GM03348 (cell line): ENCODE results near the gene DLGAP1.

Experiments
- DNase-seq: peaks from one replicate; pipeline ENCODE4 v3.0.0; 2012; ENCODE audit warnings: low spot score

The DLGAP1 gene

DNA sequence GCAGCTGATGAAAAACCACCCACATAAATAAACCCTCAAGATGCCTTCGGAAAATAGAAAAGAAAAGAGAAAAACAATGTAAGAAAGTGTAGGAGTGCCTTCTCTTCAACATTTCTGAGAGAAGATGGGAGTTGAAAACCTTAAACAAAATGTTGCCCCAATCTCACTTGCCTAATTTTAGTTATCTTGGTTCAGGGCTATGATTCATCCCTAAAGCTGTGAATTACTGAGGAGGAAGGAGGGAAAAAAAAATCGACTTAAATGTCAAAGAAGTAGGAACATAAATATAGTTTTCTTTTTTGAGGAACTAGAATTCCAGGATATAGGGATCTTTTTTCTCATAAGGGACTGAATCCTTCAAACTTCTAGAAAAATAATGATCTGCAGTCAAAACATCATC, 644.8 kb downstream of the DLGAP1 start:
- no peak for DNase-seq

DNA sequence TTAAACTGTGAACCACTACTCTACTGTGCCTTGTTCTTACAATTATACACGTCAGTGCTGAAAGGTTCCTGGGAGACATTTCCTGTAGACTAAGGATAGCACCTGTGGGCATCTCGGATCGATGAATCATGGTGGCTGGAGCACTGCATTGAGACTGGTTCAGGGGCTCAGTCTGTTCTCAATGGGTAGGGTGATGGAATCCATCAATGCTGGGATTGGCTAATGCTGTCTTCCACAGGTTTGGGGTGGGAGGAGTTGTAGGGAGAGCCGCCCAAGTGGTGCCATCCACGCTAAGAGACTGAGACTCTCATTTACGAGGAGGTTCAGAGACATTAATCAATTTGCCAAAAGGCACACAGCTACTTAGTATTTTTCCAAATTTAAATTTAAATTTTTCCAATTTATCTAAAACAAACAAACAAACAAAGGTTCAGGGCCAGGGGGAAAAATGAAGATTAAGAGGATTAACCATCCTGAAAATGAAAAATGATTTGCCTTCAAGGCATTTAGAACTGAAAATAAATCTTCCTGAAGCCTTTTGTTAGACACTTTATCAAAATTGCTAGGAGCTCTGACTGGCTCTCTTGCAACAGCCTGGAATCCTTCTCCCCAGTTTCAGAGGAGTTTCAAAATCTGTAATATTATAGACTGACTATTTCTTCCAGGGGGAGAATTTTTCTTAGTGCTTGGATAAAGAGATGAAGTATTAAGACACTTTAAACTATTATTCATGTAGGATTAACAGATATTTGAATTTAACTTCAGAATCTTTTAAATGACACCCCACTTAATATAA, 645.9 kb downstream of the DLGAP1 start:
- DNase-seq: no peak

DNA sequence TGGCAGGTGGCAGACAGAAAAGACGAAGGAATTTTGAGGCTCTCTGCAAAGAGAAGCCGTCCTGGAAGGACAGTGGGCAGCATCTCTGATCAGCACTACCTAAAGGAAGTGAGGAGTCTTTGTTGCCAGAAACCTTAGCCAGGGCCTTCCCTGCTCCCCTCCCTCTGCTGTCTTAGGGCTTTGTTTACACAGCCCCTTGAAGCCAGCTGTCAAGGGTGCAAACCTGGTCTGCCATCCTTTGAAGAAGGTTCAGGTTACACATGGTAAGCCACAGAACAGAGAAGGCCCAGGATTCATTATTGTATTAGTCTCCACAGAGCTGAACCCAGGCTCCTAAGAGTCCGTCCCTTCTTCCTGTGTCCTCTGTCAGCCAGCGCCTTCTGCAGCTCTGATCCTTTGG, 648.5 kb downstream of the DLGAP1 start:
- DNase-seq: no peak

DNA sequence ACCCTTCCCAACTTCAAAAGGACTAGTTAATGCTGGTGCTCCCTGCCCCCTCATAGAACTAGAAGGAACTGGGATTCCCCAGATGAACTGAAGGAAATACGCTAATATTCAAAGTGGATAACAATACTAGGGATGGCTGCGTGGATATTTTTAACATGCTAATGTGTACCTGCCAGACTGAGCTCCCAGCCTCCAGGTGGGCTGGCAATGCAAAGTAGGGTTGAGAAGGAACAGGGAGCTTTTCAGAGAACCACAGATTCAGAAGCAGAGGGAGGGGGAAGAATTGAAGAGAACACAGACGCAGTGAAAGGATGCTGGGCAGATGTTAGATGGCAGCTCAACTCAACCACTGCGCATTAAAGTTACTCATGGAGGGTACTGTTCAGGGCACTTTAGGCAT, 650.8 kb downstream of the DLGAP1 start:
- DNase-seq: no peak

DNA sequence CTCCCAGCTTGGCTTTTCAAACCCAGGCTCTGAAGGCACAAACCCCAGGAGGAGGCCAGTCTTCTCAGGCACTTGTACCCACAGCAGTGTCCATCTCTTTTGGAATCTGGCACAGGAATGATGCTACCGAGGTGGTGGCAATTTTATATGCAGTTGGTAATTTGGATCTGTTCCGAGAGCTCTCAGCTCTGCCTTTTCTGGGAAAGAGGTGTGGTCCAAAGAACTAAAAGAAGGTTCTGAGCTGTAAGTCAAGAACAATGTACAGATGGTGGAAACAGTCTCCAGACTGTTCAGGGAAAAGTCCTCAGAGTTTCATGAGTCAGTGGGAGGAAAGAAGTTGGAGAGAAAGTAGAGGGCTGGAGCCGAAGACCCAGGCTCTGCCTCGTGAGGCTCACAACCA, 651.8 kb downstream of the DLGAP1 start:
- no peak for DNase-seq

DNA sequence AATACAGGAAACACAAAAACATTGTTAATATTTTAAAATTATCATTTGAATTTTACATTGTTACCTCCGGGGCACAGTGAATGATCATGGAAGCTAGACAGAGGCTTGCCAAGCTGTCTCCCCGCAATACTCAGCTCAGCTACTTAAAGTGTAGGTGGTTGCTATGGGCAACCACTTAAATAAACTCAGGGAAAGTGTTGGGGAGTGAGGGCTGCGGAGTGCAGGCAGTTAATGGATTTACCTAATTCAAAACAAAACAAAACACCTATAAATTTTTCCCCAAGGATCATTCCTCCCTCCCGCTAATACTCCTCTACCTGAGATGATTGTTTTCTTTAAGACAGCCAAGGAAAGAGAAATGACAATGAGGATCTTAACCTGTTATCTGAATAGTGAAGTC, 655.6 kb downstream of the DLGAP1 start:
- no peak for DNase-seq

DNA sequence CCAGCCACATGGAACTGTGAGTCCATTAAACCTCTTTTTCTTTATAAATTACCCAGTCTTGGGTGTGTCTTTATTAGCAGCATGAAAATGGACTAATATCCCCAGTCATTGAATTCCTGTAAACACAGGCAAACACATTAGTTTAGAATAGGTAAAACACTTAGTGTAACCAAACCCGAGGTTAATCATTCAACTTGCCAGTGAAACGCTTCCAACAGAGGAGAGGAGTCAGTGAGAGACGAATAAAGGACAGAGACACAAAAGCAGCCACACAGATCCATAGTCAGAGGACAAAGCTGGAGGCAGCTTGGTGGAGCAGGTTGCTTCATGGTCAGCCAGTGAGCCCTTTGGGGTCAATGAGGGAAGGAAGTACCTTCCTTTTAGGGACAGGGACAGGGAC, 657.1 kb downstream of the DLGAP1 start:
- DNase-seq: no peak

DNA sequence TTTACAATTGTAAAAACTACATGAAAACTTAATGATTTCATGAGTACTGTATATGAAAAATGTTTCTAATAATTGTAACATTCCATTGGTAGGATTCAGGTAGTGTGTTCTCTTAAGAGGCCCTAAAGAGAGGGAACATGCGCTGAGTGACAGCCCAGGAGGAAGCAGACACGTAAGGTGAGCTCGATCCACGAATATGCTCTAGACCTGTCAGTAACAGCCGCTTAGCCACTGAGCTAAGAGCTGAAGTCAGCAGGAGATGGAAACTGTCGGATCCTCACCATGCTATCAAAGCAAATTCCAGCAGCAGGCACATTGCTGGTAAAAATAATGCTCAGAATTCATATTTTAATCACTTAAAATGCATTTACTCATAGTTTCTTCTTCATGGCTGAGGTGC, 658.7 kb downstream of the DLGAP1 start:
- DNase-seq: no peak

DNA sequence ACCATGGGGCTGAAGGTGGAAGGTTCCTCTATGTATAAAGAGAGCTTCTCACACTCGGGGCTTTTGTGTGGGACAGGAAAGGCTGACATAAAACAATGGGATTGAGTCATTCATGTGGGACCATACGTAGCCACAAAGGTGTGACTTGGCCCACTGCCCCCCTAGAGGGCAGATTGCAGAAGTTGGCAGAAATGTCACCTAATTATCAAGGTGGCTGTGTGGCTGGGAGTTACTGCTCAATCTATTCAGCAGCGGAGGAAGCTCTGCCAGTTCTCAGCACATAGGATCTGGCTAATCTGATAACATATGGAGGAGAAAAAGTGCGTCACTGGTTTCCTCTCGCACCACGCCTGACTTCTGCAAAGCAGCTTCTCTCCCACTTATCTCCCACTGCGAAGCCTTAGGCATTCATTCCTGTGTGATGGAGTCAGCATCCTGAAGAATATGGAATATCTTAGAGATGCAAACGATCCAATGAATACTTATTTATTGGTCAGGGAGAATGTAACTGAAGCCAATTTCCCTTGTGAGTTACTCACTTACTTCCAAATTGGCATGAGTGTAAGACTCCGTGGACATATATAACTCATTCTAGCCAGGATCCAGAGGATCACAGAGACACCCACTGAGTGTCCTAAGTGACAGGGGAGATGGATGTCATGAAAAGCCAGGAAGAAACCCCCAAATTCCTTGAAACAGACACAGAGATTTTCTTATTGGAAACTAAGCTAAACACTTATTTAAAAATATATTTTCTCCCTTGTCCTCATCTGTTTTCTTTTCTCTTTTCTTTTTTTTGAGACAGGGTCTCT, 660.4 kb downstream of the DLGAP1 start:
- peak; percentile 13 for DNase-seq

DNA sequence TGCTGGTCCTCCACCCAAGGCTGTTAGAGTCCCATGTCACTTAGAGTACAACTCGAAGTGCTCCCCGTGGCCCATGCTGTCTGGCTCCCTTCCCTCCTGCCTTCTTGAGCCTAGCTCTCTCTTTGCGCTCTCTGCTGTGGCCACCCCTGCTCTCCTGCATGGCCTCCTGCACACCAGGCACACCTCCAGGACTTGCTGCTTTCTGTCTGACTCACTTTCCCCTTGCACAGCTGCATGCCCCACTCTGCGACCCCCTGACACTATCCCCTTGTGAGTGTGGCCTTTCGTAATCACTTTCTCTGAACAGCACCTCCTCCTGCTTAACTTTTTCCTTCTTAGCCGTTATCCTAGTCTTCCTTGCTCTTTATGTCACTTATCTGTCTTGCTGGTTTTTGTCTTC, 661.6 kb downstream of the DLGAP1 start:
- DNase-seq: no peak

DNA sequence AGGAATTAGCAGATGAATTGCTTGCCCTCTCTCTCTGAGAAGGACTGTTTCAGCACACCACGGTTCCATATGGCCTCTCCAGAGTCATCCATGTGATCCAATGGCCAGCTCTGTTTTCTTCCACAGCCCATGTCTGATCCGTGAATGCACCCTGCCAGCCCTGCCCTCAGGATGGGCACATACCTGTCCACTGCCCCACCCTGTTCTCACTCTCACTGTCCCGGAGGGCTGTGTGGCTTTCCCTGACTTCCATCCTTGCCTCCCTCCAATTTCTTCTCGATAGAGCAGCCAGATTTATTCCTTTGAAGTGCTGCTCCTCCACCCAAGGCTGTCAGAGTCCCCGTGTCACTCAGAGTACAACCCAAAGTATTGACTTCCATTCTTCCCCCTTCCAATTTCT, 662.0 kb downstream of the DLGAP1 start:
- no peak for DNase-seq

DNA sequence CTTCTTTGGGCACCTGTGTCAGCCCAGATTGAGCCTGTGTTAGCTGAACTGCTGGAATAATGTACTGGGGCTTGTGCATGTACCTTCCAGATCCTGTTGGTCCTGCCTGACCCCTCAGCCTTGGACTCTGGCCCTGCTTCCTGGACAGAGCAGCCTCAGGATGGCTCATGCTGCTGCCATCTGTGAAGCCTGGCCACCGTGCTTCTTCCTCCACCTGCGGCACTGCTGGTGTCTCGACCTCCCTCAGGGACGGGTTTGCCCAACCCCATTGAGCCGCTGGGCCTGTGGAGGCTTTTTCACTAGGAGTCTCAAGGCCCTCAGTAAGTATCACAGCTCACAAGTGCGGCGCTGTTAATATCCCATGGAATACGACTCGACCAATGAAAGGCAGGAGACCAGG, 662.4 kb downstream of the DLGAP1 start:
- no peak for DNase-seq

DNA sequence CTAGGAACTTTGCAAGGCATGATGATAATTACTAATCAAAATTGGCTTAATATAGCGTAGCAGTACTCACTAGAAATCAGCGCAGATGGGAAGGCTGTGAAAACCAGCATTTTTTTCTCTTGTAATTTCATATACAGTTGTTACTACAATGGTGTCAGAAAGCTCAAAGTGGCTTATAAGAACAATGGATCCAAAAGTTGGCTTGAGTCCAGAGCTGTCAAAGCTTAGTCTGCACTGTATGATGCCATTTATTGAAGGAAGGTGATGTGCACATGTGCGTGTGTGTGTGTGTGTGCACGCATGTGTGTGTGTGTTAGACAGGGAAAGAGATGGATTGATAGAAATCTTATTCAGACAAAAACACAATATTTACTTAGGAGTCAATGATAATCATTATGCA, 663.9 kb downstream of the DLGAP1 start:
- no peak for DNase-seq

DNA sequence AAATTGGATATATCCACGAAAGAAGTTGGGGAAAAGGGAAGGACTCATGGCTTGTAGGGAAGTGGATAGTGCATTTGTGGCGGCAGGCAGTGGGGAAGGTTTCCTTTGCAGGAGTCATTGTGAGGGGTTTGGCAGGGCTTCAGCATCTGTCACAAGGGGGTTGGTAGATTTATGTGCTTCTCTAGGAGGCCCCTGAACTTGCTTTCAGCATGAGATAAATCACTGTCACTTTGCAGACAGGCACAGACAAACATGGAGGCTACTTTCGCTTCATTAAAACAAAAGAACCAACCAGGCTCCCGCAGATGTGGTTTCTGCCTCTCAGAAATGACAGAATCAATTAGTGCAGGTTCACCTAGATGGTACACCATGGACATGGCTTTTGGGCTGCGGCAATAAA, 664.4 kb downstream of the DLGAP1 start:
- DNase-seq: no peak

DNA sequence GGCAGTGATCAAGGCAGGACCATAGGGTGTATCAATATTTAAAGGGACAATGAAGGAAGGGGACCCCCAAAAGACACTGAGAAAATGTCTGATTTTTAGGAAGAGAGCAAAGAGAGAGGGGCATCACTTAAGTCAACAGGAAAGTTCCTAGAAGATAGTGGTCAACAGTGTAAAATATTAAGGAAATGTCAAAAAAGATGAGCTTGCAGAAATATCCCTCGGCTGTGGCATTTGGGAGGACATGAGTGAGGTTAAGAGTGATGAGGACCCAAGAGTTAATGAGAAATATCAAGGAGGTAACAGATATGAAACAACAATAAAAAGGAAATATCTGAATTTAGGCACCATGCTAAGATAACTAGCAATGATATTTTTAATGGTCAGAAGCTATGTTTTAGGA, 665.6 kb downstream of the DLGAP1 start:
- no peak for DNase-seq

DNA sequence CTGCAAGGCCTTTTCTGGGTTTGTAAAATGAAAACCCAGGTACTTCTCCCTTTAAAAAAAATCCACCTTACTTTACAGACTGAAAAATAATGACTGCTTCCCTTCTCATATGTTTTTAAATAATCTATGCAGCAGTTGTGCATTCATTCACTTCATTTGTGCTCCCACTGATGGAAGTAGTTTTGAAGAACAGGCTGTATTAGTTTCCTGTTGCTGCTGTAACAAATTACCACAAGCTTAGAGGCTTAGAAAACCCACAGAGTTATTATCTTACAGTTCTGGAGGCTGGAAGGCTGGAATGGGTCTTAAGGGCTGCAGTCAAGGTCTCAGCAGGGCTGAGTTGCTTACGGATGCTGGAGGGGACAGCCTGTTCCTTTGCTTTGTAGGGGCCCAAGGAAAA, 670.2 kb downstream of the DLGAP1 start:
- DNase-seq: no peak

DNA sequence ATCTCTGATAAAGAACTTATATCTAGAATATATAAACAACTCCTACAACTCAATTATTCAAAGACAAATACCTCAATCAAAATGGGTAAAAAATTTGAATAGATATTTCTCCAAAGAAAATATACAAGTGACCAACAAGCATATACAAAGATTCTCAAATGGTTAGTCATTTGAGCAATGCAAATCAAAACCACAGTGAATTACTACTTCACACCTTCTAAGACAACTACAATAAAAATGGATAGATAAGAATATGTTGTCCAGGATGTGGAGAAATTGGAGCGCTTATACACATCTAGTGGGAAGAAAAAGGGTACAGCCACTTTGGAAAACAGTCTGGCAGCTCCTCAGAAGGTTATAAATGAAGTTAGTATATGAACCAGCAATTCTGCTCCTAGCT, 672.2 kb downstream of the DLGAP1 start:
- no peak for DNase-seq

DNA sequence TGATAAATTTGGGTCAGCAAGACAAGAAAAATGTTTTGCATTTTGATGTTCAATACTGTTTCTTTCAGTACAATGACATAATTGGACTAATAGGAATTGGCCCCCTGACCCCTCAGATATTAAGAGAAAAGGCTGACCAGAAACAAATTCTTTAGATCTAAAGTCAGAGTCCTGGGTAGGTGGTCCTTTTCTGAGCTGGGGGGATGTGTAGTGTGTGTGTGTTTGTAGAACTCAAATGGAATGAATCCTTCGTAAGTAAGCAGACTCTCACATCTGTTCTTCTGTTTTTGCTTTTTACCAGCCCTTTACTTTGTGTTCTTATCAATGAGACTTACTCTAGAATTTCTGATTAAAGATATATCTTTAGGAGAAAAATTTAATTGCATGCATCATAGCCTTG, 677.4 kb downstream of the DLGAP1 start:
- no peak for DNase-seq

DNA sequence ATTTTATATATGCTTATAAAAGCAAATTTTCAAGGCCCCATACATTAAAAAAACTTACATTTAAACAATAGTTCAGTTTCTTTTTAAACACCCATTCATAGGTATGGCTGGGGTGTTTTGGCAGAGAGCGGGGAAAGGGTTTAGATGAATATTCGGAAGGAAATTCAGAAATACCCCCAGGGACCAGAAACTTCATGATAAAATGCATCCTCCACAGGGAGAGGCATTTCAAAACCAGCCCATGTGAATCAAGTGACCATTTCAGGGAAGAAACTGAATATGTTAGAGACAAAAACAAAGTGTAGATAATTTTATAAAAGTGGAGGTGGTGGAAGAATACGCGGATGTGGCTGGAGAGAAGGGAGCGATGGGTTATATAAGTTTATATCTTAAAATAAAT, 678.0 kb downstream of the DLGAP1 start:
- DNase-seq: no peak

DNA sequence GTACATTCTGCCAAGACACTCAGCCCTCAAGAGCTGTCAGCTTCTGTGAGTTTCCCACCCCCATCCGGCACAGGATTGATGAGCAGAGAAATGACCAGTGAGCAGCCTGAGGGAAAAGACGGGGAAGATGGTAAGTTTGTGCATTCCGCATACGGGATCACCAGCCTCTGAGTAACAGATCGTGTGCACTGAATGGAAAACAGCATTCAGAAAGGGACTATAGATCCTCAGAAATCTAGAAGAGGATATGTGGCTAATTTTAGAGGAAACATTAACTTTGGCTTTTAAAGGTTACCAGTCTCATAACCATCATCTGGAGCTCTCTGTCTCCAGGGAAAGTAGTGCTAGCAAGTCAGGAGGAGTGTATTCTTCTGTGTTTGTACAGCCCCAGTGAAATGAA, 679.1 kb downstream of the DLGAP1 start:
- no peak for DNase-seq

DNA sequence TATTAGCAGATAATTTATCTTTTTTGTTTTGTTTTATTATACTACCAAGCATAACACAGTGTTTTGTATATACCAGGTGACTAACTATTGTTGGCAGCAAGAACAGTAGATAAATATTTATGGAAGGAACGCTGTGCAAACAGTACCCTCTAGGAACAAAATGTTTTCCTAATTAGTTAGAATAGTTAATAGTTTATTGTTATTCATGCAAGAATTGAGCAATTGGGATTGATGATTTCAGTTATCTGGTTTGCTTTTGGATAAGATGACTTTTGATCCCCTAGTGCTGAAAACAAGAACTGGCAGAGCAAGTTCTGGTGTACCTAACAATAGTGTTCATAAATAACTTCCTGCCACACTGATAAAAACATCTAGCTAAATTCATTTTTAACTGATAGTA, 681.8 kb downstream of the DLGAP1 start:
- no peak for DNase-seq

DNA sequence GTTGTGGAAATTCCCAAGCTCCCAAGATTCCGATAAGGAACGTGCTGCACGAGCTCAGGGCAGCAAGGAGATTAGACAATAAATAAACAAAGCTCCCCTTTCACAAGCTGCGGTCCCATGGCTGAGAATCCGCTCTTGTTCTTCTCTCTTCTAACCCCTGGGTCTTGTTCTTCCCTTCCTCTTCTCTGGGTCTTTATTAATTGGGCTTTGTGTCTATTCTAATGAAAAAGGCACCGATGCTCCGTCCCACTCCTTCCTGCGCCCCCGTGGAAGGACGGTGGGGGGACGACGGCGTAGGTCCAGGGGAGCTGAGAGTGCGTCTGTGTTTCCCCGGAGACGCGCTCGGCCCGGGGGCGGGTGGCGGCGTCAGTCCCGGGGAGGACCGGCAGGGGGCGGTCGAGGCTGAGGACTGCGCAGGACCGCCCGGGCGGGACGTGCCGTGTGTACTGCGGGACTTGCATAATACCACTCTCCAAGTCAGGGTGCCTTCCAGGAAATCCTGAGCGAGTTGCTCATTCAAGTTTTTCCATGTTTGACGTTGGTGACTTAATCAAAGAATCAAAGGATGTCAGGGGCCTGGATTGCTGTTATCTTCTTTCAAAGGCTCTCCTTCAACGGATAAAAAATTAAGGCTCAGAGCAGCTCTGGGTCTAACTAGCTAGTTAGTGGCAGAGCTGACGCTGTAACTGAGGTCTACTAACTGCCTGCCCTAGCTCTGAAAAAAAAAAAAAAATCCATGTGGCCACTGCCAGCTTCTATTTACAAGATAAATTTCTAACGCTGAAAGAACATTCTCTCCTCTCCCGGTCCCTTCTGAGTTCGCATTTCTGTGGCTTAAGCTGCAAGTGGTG, 683.8 kb downstream of the DLGAP1 start:
- DNase-seq: peak; percentile 97

DNA sequence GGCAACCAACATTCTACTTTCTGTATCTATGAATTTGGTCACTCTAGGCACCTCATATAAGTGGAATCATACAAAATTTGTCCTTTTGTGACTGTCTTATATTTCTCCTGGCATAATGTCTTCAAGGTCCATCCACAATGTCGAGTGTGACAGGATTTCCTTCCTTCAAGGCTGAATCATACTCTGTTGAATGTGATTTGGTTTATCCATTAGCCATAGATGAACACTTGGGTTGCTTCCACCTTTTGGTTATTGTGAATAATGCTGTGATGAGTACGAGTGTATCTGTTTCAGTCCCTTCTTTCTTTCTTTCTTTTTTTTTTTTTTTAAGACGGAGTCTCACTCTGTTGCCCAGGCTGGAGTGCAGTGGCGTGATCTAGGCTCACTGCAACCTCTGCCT, 693.8 kb downstream of the DLGAP1 start:
- no peak for DNase-seq
